A673 (cell line): ENCODE results near the gene SLC5A2.

ENCODE experiments used
- EZH2 ChIP-seq: fragments of 200-600 bp; sonication (generic); IDR thresholded peaks from 2 replicates; pipeline ENCODE4 v1.6.1; 2017; ENCODE audit warnings: borderline replicate concordance, low read depth, mild to moderate bottlenecking, mixed read lengths, antibody characterized with exemption, low read length; ENCODE audit not compliant: poor library complexity, severe bottlenecking
- TF ChIP-seq, protein P1 (sequence below): fragments of 300-800, 200-600 bp; sonication (generic); conservative IDR thresholded peaks from 2 replicates; pipeline ENCODE4 v1.5.1; 2017; ENCODE audit warnings: low read depth, mild to moderate bottlenecking, antibody characterized with exemption, low read length, moderate library complexity, mixed read lengths

DNA sequence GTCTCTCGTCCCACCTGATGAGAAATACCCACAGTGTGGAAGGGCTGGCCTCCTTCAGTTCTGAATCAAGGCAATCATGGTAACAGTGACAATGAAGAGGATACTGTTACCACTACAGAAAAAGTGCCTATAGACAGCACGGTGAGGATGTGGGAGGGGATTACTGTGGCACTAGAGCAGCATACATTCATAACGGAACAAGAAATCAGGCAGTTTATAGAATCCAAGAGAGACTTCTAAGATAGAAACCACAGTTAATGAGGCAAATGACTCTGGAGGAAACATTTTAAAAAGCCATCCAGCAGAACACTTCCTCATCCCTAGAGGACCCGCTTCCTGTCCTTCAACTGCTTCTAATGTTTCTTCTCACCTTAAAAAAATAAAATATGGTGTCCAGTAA is 22.6 kb downstream of the SLC5A2 start:
- TF ChIP-seq, protein P1, sequence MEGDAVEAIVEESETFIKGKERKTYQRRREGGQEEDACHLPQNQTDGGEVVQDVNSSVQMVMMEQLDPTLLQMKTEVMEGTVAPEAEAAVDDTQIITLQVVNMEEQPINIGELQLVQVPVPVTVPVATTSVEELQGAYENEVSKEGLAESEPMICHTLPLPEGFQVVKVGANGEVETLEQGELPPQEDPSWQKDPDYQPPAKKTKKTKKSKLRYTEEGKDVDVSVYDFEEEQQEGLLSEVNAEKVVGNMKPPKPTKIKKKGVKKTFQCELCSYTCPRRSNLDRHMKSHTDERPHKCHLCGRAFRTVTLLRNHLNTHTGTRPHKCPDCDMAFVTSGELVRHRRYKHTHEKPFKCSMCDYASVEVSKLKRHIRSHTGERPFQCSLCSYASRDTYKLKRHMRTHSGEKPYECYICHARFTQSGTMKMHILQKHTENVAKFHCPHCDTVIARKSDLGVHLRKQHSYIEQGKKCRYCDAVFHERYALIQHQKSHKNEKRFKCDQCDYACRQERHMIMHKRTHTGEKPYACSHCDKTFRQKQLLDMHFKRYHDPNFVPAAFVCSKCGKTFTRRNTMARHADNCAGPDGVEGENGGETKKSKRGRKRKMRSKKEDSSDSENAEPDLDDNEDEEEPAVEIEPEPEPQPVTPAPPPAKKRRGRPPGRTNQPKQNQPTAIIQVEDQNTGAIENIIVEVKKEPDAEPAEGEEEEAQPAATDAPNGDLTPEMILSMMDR, result no peak
- TF ChIP-seq EZH2, result no peak
